SU-DHL-6 (cell line): ENCODE results near the gene MAN1A2.

Experiments
- H2AFZ ChIP-seq: fragments of 200-600 bp; sonication (generic); 2 replicates; pipeline ENCODE4 v1.6.1; 2014; ENCODE audit warnings: low read depth, mild to moderate bottlenecking, moderate library complexity, mixed read lengths, antibody characterized with exemption, low read length; ENCODE audit not compliant: severe bottlenecking
- H3F3A ChIP-seq: fragments of 200-600 bp; shearing (Covaris generic); 2 replicates; pipeline ENCODE4 v1.6.0; 2016; ENCODE audit warnings: antibody characterized with exemption, mild to moderate bottlenecking; ENCODE audit not compliant: insufficient read depth
- H3K27ac ChIP-seq: fragments of 200-600 bp; sonication (generic); 2 replicates; pipeline ENCODE4 v1.5.1; 2016; ENCODE audit warnings: low read depth, mild to moderate bottlenecking, low read length, moderate library complexity, mixed read lengths
- H3K27me3 ChIP-seq: fragments of 200-600 bp; sonication (generic), shearing (Covaris generic); 2 replicates; pipeline ENCODE4 v1.6.0; 2014; ENCODE audit warnings: mild to moderate bottlenecking, low read length
- H3K36me3 ChIP-seq: fragments of 200-600 bp; sonication (generic); 2 replicates; pipeline ENCODE4 v1.6.1; 2014; ENCODE audit warnings: mild to moderate bottlenecking, low read length, mixed read lengths
- H3K4me2 ChIP-seq: fragments of 300-600, 200-600 bp; shearing (Covaris generic), sonication (generic); 2 replicates; pipeline ENCODE4 v1.6.0; 2014; ENCODE audit warnings: low read length, low read depth, mild to moderate bottlenecking; ENCODE audit not compliant: poor library complexity, severe bottlenecking
- H3K4me3 ChIP-seq: fragments of 200-600 bp; sonication (generic); 2 replicates; pipeline ENCODE4 v1.5.1; 2014; ENCODE audit warnings: antibody characterized with exemption, low read length, mild to moderate bottlenecking, mixed read lengths; ENCODE audit not compliant: insufficient read depth, poor library complexity, severe bottlenecking
- H3K79me2 ChIP-seq: fragments of 200-600 bp; sonication (generic); 2 replicates; pipeline ENCODE4 v1.6.1; 2014; ENCODE audit warnings: mild to moderate bottlenecking, low read length, moderate library complexity; ENCODE audit not compliant: insufficient read depth
- H3K9ac ChIP-seq: fragments of 200-600 bp; sonication (generic); 2 replicates; pipeline ENCODE4 v1.7.0; 2014; ENCODE audit warnings: mild to moderate bottlenecking, low read length
- H3K9me2 ChIP-seq: fragments of 200-600 bp; sonication (generic); replicated peaks from 2 replicates; pipeline ENCODE4 v1.6.1; 2014; ENCODE audit warnings: low read length; ENCODE audit not compliant: insufficient read depth
- H3K9me3 ChIP-seq: fragments of 200-600 bp; sonication (generic); 2 replicates; pipeline ENCODE4 v1.6.1; 2014; ENCODE audit warnings: low read length, mixed read lengths; ENCODE audit not compliant: insufficient read depth
- H4K20me1 ChIP-seq: fragments of 200-600 bp; sonication (generic); 2 replicates; pipeline ENCODE4 v1.6.1; 2014; ENCODE audit warnings: low read depth, mild to moderate bottlenecking, antibody characterized with exemption, low read length, moderate library complexity, mixed read lengths
- EZH2phosphoT487 ChIP-seq: fragments of 200-600 bp; sonication (generic), shearing (Covaris generic); conservative IDR thresholded peaks from 2 replicates; pipeline ENCODE4 v1.6.1; 2018; ENCODE audit warnings: mild to moderate bottlenecking, antibody characterized with exemption, low read length, moderate library complexity, mixed read lengths
- TF ChIP-seq, protein P1 (sequence below): fragments of 200-600 bp; sonication (generic); IDR thresholded peaks from one replicate; pipeline ENCODE4 v1.5.1; 2017; ENCODE audit warnings: antibody characterized with exemption, mild to moderate bottlenecking, low read length, moderate library complexity; ENCODE audit not compliant: insufficient read depth, poor library complexity, severe bottlenecking

MAN1A2 gene

DNA sequence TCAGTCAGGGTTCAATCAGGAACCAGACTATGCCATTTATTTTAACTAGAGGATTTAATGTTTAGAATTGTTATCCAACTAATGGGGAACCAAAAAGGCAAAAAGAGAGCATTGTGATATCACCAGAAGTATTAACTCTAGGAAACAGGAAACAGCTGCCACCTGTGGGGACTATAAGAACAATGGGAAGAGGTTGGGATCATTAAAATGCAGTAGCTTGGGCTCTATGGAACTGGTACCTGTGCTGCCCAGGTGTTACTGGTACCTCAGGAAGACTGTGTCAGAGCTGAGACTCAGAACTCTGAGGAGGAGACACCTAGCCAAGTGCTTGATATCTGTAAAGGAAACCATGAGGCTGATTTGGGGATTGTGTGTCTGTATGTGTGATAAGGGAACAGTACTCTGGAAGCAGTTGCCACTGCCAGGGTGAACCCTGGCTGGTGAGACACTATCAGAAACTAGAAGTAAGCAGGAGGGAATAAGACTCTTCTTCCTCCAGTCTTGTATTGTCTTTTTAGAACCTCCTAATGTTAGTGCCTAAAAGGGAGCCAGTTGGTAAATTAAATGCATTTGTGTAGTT, 49.4 kb downstream of the MAN1A2 start:
- no peak overlapping the region for H3K9ac ChIP-seq
- TF ChIP-seq EZH2phosphoT487, result no peak
- TF ChIP-seq, protein P1, sequence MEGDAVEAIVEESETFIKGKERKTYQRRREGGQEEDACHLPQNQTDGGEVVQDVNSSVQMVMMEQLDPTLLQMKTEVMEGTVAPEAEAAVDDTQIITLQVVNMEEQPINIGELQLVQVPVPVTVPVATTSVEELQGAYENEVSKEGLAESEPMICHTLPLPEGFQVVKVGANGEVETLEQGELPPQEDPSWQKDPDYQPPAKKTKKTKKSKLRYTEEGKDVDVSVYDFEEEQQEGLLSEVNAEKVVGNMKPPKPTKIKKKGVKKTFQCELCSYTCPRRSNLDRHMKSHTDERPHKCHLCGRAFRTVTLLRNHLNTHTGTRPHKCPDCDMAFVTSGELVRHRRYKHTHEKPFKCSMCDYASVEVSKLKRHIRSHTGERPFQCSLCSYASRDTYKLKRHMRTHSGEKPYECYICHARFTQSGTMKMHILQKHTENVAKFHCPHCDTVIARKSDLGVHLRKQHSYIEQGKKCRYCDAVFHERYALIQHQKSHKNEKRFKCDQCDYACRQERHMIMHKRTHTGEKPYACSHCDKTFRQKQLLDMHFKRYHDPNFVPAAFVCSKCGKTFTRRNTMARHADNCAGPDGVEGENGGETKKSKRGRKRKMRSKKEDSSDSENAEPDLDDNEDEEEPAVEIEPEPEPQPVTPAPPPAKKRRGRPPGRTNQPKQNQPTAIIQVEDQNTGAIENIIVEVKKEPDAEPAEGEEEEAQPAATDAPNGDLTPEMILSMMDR, result no peak
- no peaks in the 10 kb centered on the region for H3F3A ChIP-seq
- H3K4me3 ChIP-seq, result no peak overlapping the region
- H3K79me2 ChIP-seq, result no peaks in the 10 kb centered on the region; the same call in 1 of the 2 replicates
- no peak overlapping the region for H3K27ac ChIP-seq
- no peaks in the 10 kb centered on the region for H4K20me1 ChIP-seq
- H3K9me3 ChIP-seq, result no peaks in the 10 kb centered on the region
- H3K36me3 ChIP-seq, result peaks cover 19% of the 10 kb centered on the region; the same call in 1 of the 2 replicates
- no peaks in the 10 kb centered on the region for H3K27me3 ChIP-seq
- H3K4me2 ChIP-seq, result no peak overlapping the region
- H3K9me2 ChIP-seq, result no peaks in the 10 kb centered on the region
- no peak overlapping the region for H2AFZ ChIP-seq

DNA sequence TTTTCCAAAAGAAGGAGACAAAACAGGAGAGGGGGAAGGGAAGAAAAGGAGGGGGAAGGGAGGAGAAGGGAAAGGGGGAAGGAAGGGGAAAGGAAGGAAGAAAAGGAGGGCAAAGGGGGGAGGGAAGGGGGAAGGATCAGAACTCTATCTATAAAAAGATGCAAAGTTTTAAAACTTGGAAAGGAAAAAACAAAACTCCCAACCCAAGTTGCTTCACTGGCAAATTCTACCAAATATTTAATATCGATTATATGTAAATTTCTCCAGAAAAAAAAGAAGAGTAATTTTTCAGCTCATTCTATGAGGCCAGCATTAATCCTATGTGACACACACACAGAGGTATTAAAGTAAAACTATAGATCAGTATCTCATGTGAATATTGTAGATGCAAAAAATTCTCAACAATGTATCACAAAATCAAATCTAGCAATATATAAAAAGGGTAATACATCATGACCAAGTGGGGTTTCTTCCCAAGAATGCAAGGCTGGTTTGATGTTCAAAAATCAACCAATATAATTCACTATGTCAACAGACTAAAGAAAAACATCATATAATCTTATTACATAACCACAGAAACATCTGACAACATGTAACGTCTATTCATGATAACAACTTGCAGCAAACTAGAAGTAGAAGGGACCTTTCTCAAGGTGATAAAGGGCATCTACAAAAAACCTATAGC, 57.9 kb downstream of the MAN1A2 start:
- Histone ChIP-seq H3K9me2 (no peaks in the 10 kb centered on the region), H3K4me2 (no peak overlapping the region), H3K9ac (no peak overlapping the region), H3K36me3 (peaks cover 33% of the 10 kb centered on the region), H3K27ac (no peak overlapping the region), H3K79me2 (0 out of 2 replicates have a peak, but pooled peaks cover 3% of the 10 kb centered on the region), H3K27me3 (no peaks in the 10 kb centered on the region), H2AFZ (no peak overlapping the region), H3F3A (no peaks in the 10 kb centered on the region), H3K9me3 (peaks cover 14% of the 10 kb centered on the region; the same call in 1 of the 2 replicates), H3K4me3 (no peak overlapping the region), H4K20me1 (no peaks in the 10 kb centered on the region)
- TF ChIP-seq, protein P1, result no peak
- no peak for TF ChIP-seq EZH2phosphoT487

DNA sequence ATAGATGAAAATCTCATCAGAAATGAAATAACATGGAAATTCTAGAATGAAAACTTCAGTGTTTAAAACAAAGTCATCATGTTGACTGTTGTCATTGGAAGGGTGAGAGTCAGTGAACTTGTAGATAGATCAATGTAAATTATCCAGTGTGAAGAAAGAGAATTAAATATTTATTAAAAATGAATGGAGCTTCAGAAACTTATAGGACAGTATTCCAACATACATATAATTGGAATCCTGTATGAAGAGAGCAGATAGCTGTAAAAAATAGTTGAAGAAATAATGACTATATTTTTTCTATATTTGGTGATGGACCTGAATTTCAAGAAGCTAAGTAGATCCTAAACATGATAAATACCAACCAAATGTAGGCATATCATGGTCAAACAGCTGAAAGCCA, 60.0 kb downstream of the MAN1A2 start:
- H3K79me2 ChIP-seq, result 0 out of 2 replicates have a peak, but pooled peaks cover 3% of the 10 kb centered on the region
- no peaks in the 10 kb centered on the region for H3F3A ChIP-seq
- H3K9me3 ChIP-seq, result peaks cover 14% of the 10 kb centered on the region; the same call in 1 of the 2 replicates
- H4K20me1 ChIP-seq, result no peaks in the 10 kb centered on the region
- H3K4me3 ChIP-seq, result no peak overlapping the region
- no peaks in the 10 kb centered on the region for H3K9me2 ChIP-seq
- no peak overlapping the region for H2AFZ ChIP-seq
- H3K9ac ChIP-seq, result no peak overlapping the region
- no peaks in the 10 kb centered on the region for H3K27me3 ChIP-seq
- no peak overlapping the region for H3K4me2 ChIP-seq
- H3K27ac ChIP-seq, result no peak overlapping the region
- no peak for TF ChIP-seq EZH2phosphoT487
- TF ChIP-seq, protein P1, result no peak
- peaks cover 27% of the 10 kb centered on the region for H3K36me3 ChIP-seq
